B cell (primary cell): ENCODE measurements around the gene TOMM40. TPM values are rescaled to one million over a fixed set of nuclear protein-coding genes. Genes with fewer than 3 reads are reported as not detected.

ENCODE experiments used
- ATAC-seq: fragments of 200-7000 bp; cut with Tn5 transposase; one replicate; pipeline ENCODE4 v1.10.0; 2021; ENCODE audit warnings: low read depth, mild to moderate bottlenecking, moderate number of reproducible peaks, moderate library complexity
- CTCF ChIA-PET: fragments of 350-600 bp; sonication (Branson Sonifier 250); formaldehyde crosslinking; loops from one replicate; lab custom pipeline; 2021; ENCODE audit warnings: antibody characterized with exemption, inconsistent platforms; lab: Charles Lee
- POLR2A ChIA-PET: fragments of 350-600 bp; sonication (Branson Sonifier 250); formaldehyde crosslinking; loops from one replicate; lab custom pipeline; 2021; ENCODE audit warnings: antibody characterized with exemption; lab: Charles Lee
- DNase-seq: peaks from one replicate; pipeline ENCODE4 v3.0.0; 2013
- H2AFZ ChIP-seq: 2 replicates; pipeline ENCODE4 v1.6.1; 2012; ENCODE audit warnings: mild to moderate bottlenecking, low read depth, low read length; ENCODE audit not compliant: insufficient read depth, poor library complexity, severe bottlenecking
- H3K27ac ChIP-seq, 2 donors: 1 replicate in 1 of 2; 2 replicates in 1 of 2; pipeline ENCODE4 v1.5.1; 2012 to 2013; ENCODE audit warnings: low read length in 2 of 2, mild to moderate bottlenecking in 2 of 2, moderate library complexity in 1 of 2
- H3K27me3 ChIP-seq, 4 experiments: fragments of 200-600 bp in 1 of 4; sonication (generic) in 1 of 4; replicated peaks in 1 of 4; 1 replicate in 2 of 4; 2 replicates in 2 of 4; pipeline versions ENCODE4 v1.6.1 to v1.7.0; 2013 to 2016; ENCODE audit warnings: low read length in 3 of 4, mild to moderate bottlenecking in 2 of 4, mixed read lengths in 1 of 4, moderate library complexity in 1 of 4; ENCODE audit not compliant: insufficient read depth in 4 of 4, control insufficient read depth in 3 of 4; ENCODE audit errors: control extremely low read depth in 1 of 4
- H3K36me3 ChIP-seq, 2 experiments: replicated peaks in 1 of 2; 1 replicate in 1 of 2; 2 replicates in 1 of 2; pipeline versions ENCODE4 v1.6.1 to v1.7.1; 2013; ENCODE audit warnings: low read length in 1 of 2; ENCODE audit not compliant: insufficient read depth in 2 of 2, control insufficient read depth in 1 of 2; ENCODE audit errors: control extremely low read depth in 1 of 2, extremely low read depth in 1 of 2
- H3K4me1 ChIP-seq, 2 donors: fragments of 200-600 bp in 1 of 2; sonication (generic) in 1 of 2; 1 replicate in 1 of 2; 2 replicates in 1 of 2; pipeline versions ENCODE4 v1.5.1 to v1.6.1; 2013 to 2017; ENCODE audit warnings: low read length in 2 of 2; ENCODE audit not compliant: control insufficient read depth in 2 of 2, insufficient read depth in 2 of 2
- H3K4me2 ChIP-seq: replicated peaks from 2 replicates; pipeline ENCODE3; 2012; ENCODE audit warnings: mild to moderate bottlenecking, low read depth, low read length; ENCODE audit not compliant: poor library complexity, severe bottlenecking
- H3K4me3 ChIP-seq, 5 experiments: fragments of 200-600 bp in 1 of 5; sonication (generic) in 1 of 5; 1 replicate in 3 of 5; 2 replicates in 2 of 5; pipeline versions ENCODE4 v1.5.1 to v1.7.0; 2011 to 2016; ENCODE audit warnings: low read length in 4 of 5, mild to moderate bottlenecking in 4 of 5, low read depth in 2 of 5, control low read depth in 1 of 5, moderate library complexity in 1 of 5; ENCODE audit not compliant: insufficient read depth in 1 of 5; ENCODE audit errors: control extremely low read depth in 1 of 5, extremely low read depth in 1 of 5
- H3K79me2 ChIP-seq: fragments of 200-600 bp; sonication (generic); one replicate; pipeline ENCODE4 v1.6.0; 2016; ENCODE audit warnings: low read length; ENCODE audit not compliant: control insufficient read depth, insufficient read depth
- H3K9ac ChIP-seq: fragments of 200-600 bp; sonication (generic); 2 replicates; pipeline ENCODE4 v1.6.1; 2017; ENCODE audit warnings: mild to moderate bottlenecking, low read length, moderate library complexity
- H3K9me3 ChIP-seq, 3 donors: one replicate each; pipeline versions ENCODE4 v1.6.1 to v1.7.1; 2013; ENCODE audit warnings: low read length in 2 of 3; ENCODE audit not compliant: control insufficient read depth in 2 of 3, insufficient read depth in 1 of 3; ENCODE audit errors: control extremely low read depth in 1 of 3
- H4K20me1 ChIP-seq: 2 replicates; pipeline ENCODE4 v1.6.0; 2012; ENCODE audit warnings: mild to moderate bottlenecking, low read length; ENCODE audit not compliant: insufficient read depth, control insufficient read depth, poor library complexity, severe bottlenecking
- H3K27ac Mint-ChIP-seq: one replicate; pipeline ENCODE4 v1.8.0; 2021; ENCODE audit warnings: mixed read lengths
- H3K27me3 Mint-ChIP-seq: one replicate; pipeline ENCODE4 v1.8.0; 2021; ENCODE audit warnings: mixed read lengths
- H3K4me1 Mint-ChIP-seq: one replicate; pipeline ENCODE4 v1.8.0; 2021; ENCODE audit warnings: mixed read lengths
- H3K4me3 Mint-ChIP-seq: one replicate; pipeline ENCODE4 v1.8.0; 2021; ENCODE audit warnings: mixed read lengths
- H3K9me3 Mint-ChIP-seq: one replicate; pipeline ENCODE4 v1.8.0; 2022; ENCODE audit warnings: mixed read lengths; ENCODE audit not compliant: insufficient read depth
- CTCF ChIP-seq: fragments of 200-600 bp; IDR thresholded peaks from one replicate; pipeline ENCODE4 v1.8.0; 2022; ENCODE audit warnings: antibody characterized with exemption, mild to moderate bottlenecking
- EZH2 ChIP-seq: IDR thresholded peaks from 2 replicates; pipeline ENCODE4 v1.6.1; 2012; ENCODE audit warnings: borderline replicate concordance, low read depth, mild to moderate bottlenecking, moderate library complexity, low read length; ENCODE audit not compliant: insufficient read depth, poor library complexity, severe bottlenecking
- WGBS: methylation state at CpG from one replicate; pipeline ENCODE4 v1.1.5; 2013; ENCODE audit warnings: missing lambda C conversion rate; ENCODE audit not compliant: insufficient coverage; 5-methylcytosine and 5-hydroxymethylcytosine counted together
- intact Hi-C: fragments of 100-400 bp; cut with micrococcal nuclease; formaldehyde crosslinking; loops from one replicate; pipeline ENCODE4 v1.10.0; 2022
- polyA plus RNA-seq: library from polyadenylated mRNA; depleted of rRNA; stranded (reverse); fragments of >200 nt; gene quantifications from 2 replicates; pipeline ENCODE4 v1.2.3, GENCODE V29; 2012
- total RNA-seq, 2 donors: library from RNA; stranded (reverse); fragments of 120-200 nt in 1 of 2; gene quantifications; 1 replicate in 1 of 2; 2 replicates in 1 of 2; pipeline versions ENCODE4 v1.2.3 to v1.2.4, GENCODE V29; 2013 to 2022

TOMM40 gene
- total and polyA plus RNA-seq, 2 donors (not counting 1 experiment from before 2014, with no cell fraction given), result 30.9 to 31.1 TPM

- ChIA-PET CTCF (no interaction called here), POLR2A (no interaction called here)
- Mint-ChIP-seq H3K4me1 (no peaks in the 10 kb centered on the region), H3K27ac (no peak overlapping the region), H3K4me3 (no peak overlapping the region), H3K9me3 (no peaks in the 10 kb centered on the region), H3K27me3 (peaks cover 9% of the 10 kb centered on the region)
- H3K27ac ChIP-seq, result no peak overlapping the region
- H3K4me3 ChIP-seq, result no peak overlapping the region
- no peak for TF ChIP-seq EZH2
- no peak for TF ChIP-seq CTCF
- ATAC-seq, result no peak
- H3K9ac ChIP-seq, result no peak overlapping the region
- H3K4me2 ChIP-seq, result no peak overlapping the region
- DNase-seq, result no peak
- no peaks in the 10 kb centered on the region for H3K36me3 ChIP-seq
- H4K20me1 ChIP-seq, result no peaks in the 10 kb centered on the region
- H2AFZ ChIP-seq, result no peak overlapping the region
- H3K9me3 ChIP-seq, result no peaks in the 10 kb centered on the region
- no peaks in the 10 kb centered on the region for H3K4me1 ChIP-seq
- intact Hi-C loops, result no loop called here
- peaks cover 0 to 3% (median 0%) of the 10 kb centered on the region in 4 experiments for H3K27me3 ChIP-seq
- no peaks in the 10 kb centered on the region for H3K79me2 ChIP-seq
- 55% methylated on average over 10 of the region's 13 CpGs for WGBS
Observed at GRCh38 chr19:44869733-44870470, 21.2 kb upstream of the TOMM40 start.

- Histone ChIP-seq H3K4me3 (no peak overlapping the region), H4K20me1 (no peaks in the 10 kb centered on the region), H3K36me3 (no peaks in the 10 kb centered on the region), H3K9ac (no peak overlapping the region), H3K9me3 (no peaks in the 10 kb centered on the region), H3K4me2 (no peak overlapping the region), H3K27ac (no peak overlapping the region), H3K79me2 (no peaks in the 10 kb centered on the region), H3K27me3 (peaks cover 0 to 3% (median 0%) of the 10 kb centered on the region in 4 experiments), H3K4me1 (no peaks in the 10 kb centered on the region), H2AFZ (no peak overlapping the region)
- WGBS, result 98% methylated on average over 14 of the region's 14 CpGs
- no peaks in the 10 kb centered on the region for H3K9me3 Mint-ChIP-seq
- TF ChIP-seq CTCF, result no peak
- TF ChIP-seq EZH2, result no peak
- no peak for ATAC-seq
- CTCF ChIA-PET, result no interaction called here
- no peak overlapping the region for H3K4me3 Mint-ChIP-seq
- intact Hi-C loops, result no loop called here
- POLR2A ChIA-PET, result interaction anchor here (0.6 kb wide), 1 partner anchor 12 kb away, joined by 8 read pairs; no protein-coding TSS in a partner anchor
- no peaks in the 10 kb centered on the region for H3K4me1 Mint-ChIP-seq
- H3K27ac Mint-ChIP-seq, result no peak overlapping the region
- no peak for DNase-seq
- peaks cover 10% of the 10 kb centered on the region for H3K27me3 Mint-ChIP-seq
Observed at GRCh38 chr19:44871809-44872208, 19.2 kb upstream of the TOMM40 start.
